ENCODE results near the gene KIAA0753.

GRCh38 chr17:6636616-6637457 is 3.7 kb downstream of the KIAA0753 start:
- no peak for TF ChIP-seq ZNF264 (CRISPR knock-in tag; IDR thresholded peaks at IDR 0.05)
- no peak for TF ChIP-seq ZBTB7A (CRISPR knock-in tag; IDR thresholded peaks at IDR 0.05)
- TF ChIP-seq ZNF557 (CRISPR knock-in tag; IDR thresholded peaks at IDR 0.05), result no peak
